ENCODE data around the gene DNTTIP2.
"Not testable (repeated sequence)": the region's sequence is repeated elsewhere in the genome, so short reads cannot be mapped to it uniquely, and the experiment has no call there.

The DNTTIP2 gene

DNA sequence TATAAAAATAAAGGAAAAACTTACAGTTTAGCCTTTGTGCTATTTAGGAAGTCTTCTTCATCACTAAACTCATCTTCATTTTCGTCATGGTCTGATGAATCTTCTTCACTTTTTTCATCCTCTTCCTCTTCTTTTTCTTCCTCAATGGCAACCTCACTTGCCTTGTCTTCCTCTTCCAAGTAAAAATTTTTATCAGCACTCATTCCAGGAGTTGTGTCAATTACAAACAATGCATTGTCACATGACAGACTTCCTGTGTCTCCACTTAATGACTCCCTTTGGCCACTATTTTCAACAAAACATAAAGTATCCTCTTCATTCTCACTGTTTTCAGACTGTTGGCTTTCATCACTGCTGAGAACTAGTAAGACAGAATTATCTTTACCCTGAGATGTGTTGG lies 2.8 kb downstream of the DNTTIP2 start:
- DNase-seq (ENCODE audit: low spot score), result no peak

DNA sequence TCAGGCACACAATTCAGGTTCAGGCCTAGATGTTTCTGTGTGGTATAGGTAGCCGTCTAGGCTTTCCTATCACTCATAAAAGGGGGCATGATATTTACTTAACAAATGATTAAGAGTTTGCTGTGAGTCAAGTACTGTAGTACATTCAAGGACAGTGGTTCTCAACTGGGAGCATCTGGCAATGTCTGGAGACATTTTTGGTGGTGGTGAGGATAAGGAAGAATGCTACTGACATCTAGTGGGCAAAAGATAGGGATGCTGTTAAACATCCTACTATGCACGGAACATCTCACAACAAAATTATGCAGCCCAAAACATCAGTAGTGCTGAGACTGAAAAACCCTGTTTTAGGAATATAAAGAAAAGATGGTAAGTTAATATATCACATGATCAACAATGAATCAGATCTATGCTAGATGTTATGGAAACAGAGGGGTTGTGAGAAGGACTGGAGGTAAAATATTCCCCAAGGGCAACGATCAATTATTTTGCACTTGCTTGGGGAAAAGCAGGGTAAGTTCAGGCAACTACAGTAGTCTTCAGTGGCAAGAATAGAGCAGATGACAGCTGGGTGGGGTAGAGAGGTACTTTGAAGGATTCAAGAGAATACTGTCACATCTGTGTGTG lies 4.9 kb downstream of the DNTTIP2 start:
- peak; percentile 20 for DNase-seq (ENCODE audit: low spot score)

DNA sequence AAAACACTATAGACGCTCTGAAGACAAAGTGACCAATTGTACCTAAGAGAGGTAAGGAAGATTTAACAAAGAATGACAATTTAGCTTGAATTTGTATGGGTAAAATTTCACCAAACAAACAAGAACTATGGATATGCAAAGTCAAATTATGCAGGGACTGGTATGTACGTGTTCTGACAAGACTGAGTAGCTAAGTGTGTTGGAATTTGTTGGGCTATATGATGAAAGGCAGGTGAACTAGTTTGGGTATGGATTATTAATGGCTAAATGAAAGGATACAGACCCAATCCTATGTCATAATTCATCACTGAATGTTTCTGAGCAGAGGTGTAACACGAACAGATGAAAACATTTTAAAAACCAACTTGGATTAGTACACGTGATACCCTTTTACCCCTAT lies 7.6 kb downstream of the DNTTIP2 start:
- DNase-seq (ENCODE audit: low spot score), result no peak

DNA sequence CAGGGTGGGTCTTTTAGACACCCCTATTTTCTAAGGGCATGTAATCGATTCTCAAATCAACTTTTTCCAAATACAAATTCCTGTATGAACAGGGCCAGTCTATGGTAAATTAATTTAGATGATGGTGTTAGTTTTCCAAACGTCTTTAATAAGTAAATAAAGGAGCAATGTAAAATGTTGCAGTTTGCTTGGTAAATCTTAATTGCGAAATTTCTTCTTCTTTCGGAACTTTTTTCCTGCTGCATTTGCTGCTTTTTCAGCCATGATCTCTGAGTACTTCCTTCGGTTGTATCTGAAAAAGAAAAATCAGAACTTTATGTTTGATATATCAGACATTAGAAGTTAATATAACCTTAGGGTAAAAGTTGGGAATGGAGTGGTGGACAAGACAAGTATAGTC lies 9.4 kb downstream of the DNTTIP2 start:
- DNase-seq (ENCODE audit: low spot score), result no peak

DNA sequence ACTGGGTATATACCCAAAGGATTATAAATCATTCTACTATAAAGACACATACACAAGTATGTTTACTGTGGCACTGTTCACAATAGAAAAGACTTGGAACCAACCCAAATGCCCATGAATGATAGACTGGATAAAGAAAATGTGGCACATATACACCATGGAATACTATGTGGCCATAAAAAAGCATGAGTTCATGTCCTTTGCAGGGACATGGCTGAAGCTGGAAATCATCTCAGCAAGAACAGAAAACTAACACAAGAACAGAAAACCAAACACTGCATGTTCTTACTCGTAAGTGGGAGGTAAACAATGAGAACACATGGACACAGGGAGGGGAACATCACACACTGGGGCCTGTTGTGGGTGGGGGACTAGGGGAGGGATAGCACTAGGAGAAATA lies 10.5 kb downstream of the DNTTIP2 start:
- DNase-seq (ENCODE audit: low spot score), result not testable (repeated sequence)

DNA sequence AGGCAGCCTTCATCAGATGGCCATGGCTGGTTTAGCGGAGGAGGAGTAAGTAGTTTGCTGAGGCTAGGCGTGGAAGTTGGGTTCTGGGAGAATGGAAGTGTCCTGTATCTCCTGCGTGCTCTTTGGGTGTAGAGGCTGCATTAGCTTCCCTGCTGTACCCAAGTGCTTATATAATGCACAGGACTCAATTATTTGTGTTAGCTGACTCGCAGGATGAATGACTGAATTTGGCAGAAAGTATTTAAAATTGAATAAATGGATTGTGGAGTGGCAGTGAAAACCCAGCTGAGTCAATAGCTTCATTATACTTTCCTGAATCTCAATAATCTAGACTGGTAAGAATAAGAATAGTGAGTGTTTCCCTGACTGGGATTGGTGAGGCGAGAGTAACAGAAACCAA lies 13.8 kb downstream of the DNTTIP2 start:
- no peak for DNase-seq (ENCODE audit: low spot score)

DNA sequence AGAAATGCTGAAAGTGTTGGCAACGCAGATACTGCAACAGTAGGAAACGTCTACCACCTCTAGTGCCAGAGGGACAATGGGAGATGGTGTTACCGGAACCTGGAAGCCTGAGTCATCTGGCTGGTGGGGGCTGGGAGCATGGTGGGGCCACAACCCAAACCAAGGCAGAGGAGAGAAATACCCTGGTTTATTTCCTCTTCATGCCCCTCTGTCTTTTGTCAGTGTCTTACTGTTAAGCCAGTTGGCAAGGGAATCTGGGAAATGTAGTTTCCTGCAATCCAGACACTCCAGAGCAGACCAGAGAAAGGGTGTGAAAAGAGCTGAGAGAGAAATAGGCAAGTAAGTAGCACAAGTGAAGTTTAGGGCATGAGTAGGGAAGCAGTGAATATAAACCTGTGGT lies 14.8 kb downstream of the DNTTIP2 start:
- no peak for DNase-seq (ENCODE audit: low spot score)

DNA sequence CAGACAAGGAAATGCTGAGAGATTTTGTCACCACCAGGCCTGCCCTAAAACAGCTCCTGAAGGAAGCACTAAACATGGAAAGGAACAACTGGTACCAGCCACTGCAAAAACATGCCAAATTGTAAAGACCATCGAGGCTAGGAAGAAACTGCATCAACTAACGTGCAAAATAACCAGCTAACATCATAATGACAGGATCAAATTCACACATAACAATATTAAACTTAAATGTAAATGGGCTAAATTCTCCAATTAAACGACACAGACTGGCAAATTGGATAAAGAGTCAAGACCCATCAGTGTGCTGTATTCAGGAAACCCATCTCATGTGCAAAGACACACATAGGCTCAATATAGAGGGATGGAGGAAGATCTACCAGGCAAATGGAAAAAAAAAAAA lies 21.4 kb downstream of the DNTTIP2 start:
- not testable (repeated sequence) for DNase-seq (ENCODE audit: low spot score)

DNA sequence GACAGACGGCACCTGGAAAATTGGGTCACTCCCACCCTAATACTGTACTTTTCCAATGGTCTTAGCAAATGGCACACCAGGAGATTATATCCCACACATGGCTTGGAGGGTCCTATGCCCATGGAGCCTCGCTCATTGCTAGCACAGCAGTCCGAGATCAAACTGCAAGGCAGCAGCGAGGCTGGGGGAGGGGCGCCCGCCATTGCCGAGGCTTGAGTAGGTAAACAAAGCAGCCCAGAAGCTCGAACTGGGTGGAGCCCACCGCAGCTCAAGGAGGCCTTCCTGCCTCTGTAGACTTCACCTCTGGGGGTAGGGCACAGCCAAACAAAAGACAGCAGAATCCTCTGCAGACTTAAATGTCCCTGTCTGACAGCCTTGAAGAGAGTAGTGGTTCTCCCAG lies 23.0 kb downstream of the DNTTIP2 start:
- DNase-seq (ENCODE audit: low spot score), result not testable (repeated sequence)

DNA sequence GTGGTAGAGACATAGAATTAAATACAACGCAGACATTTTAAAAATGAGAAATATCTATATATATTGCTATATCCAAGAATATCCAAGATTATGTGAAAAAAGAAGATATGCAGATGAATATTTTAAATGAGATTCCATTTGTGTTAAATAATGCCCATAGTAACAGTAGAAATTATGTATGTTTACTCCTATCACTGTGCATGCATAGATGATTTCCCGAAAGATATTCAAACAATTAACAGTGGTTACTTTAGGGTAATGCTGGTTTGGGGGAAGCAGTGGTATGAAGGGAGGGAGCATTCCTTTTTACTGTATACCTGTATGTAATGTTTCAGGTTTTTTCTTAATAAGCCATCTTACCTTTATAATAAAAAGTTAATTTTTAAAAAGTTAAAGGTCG lies 25.1 kb downstream of the DNTTIP2 start:
- no peak for DNase-seq (ENCODE audit: low spot score)

DNA sequence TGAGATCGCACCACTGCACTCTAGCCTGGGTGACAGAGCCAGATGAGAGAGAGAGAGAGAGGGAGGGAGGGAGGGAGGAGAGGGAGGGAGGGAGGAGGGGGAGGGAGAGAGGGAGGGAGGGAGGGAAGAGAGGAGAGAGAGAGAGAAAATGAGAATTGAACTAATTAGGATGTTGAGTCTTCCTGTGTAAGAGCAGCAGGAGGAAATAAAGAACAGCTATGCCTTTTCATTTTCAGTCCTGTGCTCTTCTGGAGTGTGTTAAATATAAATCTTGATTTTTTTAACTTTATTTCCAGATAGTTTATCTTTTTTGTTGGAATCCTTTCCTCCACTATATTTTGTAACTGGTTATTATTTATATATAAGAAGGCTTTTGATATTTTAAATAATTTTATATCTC lies 27.1 kb downstream of the DNTTIP2 start:
- no peak for DNase-seq (ENCODE audit: low spot score)

DNA sequence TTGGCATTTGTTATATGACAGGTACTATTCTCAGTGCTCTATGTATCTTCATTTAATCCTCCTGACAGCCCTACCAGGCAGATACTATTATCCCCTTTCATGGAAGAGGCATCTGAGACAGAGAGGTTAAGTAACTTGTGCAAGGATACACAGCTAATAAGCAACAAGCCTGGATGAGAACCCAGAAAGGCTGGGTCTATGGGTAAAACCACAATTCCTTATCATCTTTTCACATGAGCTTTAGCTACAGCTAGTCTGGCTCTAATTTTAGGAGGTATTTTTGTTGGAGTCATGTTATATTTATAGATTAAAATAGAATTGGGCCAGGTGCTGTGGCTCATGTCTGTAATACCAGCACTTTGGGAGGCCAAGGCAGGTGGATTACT lies 27.7 kb downstream of the DNTTIP2 start:
- no peak for DNase-seq (ENCODE audit: low spot score)

DNA sequence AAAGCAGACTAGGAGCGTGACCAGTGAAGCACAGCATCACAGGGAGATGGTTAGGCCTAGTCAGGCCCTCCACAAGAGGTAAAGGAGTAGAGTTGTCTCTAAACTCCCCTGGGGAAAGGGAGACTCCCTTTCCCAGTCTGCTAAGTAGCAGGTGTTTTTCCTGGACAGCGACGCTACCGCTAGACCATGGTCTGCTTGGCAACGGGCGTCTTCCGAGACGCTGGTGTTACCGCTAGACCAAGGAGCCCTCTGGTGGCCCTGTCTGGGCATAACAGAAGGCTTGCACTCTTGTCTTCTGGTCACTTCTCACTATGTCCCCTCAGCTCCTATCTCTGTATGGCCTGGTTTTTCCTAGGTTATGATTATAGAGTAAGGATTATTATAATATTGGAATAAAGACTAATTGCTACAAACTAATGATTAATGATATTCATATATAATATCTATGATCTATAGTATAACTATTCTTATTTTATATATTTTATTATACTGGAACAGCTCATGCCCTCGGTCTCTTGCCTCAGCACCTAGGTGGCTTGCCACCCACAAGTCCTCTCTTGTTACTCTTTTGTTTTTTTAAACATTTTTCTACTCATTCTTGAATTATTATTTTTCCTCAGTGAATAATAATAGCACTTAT lies 28.2 kb downstream of the DNTTIP2 start:
- peak; percentile 9 for DNase-seq (ENCODE audit: low spot score)

DNA sequence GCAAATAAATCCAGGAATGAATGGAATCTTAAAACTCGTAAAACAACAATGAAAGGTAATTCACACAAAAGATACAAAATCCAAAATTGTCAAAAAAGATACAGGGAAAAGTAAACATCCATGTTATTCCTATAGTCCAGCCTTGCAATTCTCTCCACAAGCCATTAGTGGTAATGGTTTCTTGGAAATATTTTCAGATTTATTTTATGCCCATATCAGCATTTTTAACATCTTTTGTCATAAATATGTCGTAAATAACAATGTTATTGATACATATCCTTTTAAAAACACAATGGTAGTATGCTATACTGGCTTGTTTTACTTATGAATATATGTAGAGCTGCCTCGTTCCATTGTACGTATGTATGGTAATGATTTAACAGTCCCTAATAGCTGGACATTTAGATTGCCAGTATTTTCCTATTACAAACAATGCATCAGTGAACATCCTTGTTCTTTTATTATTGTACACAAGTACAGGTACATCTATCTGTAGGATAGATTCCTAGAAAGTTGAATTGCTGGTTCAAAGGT lies 30.6 kb downstream of the DNTTIP2 start:
- no peak for DNase-seq (ENCODE audit: low spot score)

DNA sequence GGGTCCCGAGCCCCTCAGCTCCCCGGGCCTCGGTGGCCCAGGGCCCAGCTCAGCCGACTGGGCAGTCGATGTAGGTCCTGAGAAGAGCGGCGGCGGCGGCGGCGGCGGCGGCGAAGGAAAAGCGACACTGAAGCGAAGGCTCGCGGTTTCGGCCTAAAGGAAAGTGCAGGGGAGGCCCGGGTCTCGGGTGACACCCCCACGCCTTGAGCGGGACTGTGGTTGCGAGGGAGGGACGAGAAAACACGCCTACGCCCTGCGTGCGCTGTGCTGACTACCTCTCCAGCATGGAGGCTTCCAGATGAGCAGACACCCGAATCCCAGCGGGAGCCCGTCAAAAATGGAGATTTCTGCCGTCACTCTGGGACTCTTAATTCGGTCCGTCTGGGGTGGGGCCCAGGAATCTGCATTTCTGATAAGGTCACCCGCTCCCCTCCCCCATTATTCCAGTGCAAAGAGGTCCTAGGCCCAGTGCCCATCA lies 31.2 kb downstream of the DNTTIP2 start:
- DNase-seq (ENCODE audit: low spot score), result peak; percentile 76

DNA sequence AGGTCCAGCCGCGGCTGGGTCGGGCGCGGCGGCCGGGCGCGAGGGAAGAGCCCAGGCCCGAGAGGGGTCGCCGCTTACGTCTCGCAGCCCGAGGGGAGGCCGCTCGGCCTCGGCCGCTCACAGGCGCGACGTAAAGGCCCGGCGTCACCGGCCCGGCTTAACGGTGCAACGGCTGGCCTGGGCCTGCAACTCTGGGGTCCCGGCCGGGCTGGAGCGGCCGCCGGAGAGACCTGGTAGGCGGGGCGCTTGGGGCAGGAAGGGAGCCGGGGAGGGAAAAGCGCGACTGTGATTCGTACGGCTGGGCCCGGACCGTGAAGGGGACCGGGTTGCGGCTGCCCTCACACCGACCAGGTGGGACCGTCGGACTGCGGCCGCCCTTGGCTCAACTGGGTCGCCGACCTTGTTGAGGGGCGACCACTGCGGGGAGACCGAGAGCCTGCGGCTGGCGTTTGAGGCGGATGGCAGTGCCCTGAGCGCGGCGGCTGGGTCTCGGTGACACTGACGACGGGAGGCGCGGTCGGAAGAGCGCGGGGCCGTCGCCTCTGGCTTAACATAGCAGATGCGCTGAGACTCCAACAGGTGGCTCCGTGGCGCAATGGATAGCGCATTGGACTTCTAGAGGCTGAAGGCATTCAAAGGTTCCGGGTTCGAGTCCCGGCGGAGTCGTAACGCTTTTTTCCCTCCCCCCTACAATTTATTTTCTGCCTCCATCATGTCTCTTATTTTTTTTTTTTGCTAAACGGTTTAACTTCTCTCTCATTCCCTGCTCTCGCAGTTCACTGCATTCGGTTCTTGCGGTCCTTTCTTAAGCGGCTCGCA lies 31.8 kb downstream of the DNTTIP2 start:
- DNase-seq (ENCODE audit: low spot score), result peak; percentile 86

DNA sequence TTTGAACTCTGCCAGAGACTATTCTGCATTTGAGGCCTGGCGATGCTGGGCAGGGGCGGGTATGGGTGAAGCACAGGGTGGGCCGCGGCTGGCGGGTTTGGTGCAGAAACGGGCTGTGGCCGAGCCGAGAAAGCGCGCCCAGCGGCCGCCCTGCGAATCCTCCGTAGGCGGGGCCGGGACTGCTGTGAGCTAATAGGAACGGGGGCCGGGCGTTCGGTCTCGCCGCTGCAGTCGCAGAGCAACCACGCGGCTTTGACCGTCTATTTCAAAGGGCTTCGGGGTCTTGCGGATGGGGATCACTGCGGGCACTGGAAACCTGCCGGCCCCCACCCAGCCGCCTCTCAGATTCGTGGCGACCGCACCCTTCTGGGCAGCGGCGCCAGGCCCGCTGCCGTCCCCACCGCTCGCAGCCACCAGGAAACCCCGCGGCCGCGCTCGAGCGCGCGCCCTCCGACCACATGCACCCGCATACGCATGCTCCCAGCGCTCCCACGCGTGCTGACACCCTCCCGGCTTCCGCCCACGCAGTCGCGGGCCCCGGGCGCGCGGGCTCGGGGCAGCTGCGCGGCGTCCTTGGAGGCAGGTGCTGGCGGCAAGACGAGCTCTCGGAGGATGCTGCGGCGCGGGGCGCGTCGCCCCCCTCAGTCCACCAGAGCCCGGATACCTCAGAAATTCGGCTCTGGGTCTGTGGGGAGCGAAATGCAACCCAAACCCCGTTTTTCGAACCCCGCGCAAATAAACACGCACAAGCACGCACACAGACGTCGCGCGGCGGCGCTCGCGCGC lies 32.6 kb downstream of the DNTTIP2 start:
- DNase-seq (ENCODE audit: low spot score), result peak; percentile 88

DNA sequence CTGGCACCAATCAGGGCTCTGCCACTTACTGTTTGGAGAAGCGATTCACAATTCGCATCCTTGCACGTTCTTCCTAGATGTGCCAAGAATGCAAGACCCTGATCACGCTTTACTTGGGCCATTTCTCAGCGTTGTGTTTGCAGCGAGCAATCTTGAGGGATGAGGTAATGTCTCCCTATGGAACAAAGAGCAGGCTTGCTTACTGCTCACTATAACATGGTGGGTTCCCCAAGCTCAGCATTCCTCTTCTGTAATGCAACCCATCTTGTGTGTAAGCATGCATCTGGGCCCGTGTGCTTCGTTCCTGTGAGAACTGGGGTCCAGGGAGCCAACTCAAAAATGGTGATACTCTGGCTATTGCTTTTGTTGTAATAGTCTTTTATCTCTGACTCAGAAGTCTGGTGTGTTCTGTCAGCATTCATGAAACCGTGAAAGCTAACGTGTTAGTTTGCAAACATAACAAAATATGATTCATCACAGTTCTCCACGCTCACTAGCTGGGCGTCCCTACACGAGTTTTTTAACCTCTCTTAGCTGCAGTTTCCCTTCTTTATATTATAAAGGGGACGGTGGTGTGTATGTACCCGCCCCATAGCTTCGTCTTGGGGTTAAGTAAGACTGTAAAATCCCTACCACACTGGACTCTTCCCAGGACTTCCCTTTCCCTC lies 33.3 kb downstream of the DNTTIP2 start:
- peak; percentile 63 for DNase-seq (ENCODE audit: low spot score)

DNA sequence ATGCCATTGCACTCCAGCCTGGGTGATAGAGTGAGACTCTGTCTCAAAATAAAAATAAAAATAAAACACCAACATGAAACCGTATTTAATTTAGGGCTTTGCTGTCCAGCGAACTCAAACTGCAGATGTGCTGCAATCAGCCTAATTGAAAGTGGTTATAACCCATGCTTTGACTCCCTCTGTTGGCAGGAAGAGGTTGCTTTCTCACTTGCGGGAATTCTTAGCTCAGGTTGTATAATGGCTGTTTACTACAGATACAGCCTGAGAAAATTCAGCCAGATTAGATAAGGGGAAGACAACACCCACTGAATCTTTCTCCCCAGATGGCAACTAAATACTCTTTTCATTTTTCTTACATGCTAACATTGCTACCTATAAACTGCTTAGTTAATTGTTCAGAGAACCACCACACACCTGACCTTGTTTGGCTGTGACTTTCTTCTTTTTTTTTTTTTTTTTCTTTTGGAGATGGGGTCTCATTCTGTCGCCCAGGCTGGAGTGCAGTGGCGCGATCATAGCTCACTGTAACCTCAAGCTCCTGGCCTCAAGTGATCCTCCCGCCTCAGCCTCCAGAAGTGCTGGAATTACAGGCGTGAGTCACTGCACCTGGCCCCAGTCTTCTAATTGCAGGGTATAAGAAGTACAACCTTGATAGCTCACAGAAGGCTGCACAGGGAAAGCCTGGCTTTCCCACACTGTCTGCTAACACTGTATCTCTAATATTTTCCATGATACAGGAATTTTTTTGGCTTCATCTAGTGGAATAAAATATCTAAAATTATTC lies 34.6 kb downstream of the DNTTIP2 start:
- peak; percentile 78 for DNase-seq (ENCODE audit: low spot score)

DNA sequence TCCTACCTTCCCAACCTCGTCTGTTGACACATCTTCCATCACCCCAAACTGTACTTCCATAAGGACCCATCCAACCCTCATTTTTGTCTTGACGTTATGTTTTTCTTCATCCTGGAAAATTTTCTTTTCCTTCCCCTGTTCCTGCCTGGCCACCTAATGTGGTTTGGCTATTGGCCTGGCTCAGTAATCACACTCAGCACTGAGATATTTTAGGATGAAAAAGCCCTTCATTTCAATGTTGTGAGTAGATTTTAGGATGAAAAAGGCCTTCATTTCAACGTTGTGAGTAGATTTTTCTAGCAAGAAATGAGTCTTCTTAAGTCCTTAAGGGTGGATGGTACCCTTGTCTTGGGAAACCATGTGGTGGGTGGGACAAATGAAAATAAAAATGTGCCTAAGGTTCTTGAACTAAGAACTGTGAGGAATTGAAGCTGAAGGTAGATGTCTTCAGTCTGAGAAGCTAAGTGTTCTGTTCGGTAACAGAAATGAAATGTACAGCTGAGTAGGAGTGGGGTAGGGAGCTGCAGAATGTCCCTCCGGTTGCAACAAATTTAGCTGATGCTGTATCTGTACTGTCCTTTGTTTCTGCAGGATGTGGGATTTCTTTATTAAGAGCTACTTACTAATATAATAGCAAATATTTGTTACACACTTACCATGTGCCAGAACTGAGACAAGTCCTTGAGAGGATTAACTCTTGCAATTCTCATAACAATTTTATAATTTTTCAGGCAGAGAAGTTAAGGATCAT lies 36.1 kb downstream of the DNTTIP2 start:
- peak; percentile 48 for DNase-seq (ENCODE audit: low spot score)
